ENCODE results near the gene PLB1. TPM values are rescaled to one million over a fixed set of nuclear protein-coding genes. Genes with fewer than 3 reads are reported as not detected.

The PLB1 gene
- polyA plus RNA-seq, 3 donors, result 20.2 to 35.8 (median 23.9) TPM

GRCh38 chr2:28568533-28568932, 72.7 kb downstream of the PLB1 start:
- 90% methylated on average over 2 of the region's 5 CpGs for WGBS (ENCODE audit: insufficient coverage)
- intact Hi-C loops (cut with micrococcal nuclease), result loop anchor here (5.0 kb wide), 2 partner anchors 34 to 184 kb away; partner anchors contain the start of gene PPP1CB (in 2 of the 2)
- Histone ChIP-seq H4K20me1 (ENCODE audit: insufficient read depth, low read length) (no peaks in the 10 kb centered on the region), H3K4me3 (replicated peaks in 1 of 3; ENCODE audit: low read depth in 2 of 3, low read length in 3 of 3) (no peak overlapping the region), H2AFZ (ENCODE audit: insufficient read depth, low read depth, low read length, poor library complexity, severe bottlenecking) (peak overlapping the region; percentile 11), H3K9me3 (replicated peaks in 1 of 2; ENCODE audit: control insufficient read depth in 1 of 2, insufficient read depth in 1 of 2, low read length in 2 of 2) (no peaks in the 10 kb centered on the region), H3K27ac (ENCODE audit: low read depth in 1 of 2, low read length in 2 of 2) (no peak overlapping the region), H3K4me2 (replicated peaks; ENCODE audit: extremely low read depth, low read length, poor library complexity, severe bottlenecking) (no peak overlapping the region), H3K27me3 (ENCODE audit: control insufficient read depth in 2 of 2, insufficient read depth in 2 of 2, low read length in 2 of 2) (no peaks in the 10 kb centered on the region), H3K36me3 (replicated peaks in 1 of 2; ENCODE audit: control insufficient read depth in 1 of 2, insufficient read depth in 2 of 2, low read length in 2 of 2) (no peaks in the 10 kb centered on the region), H3K9ac (ENCODE audit: insufficient read depth, low read length, poor library complexity, severe bottlenecking) (no peak overlapping the region), H3K4me1 (ENCODE audit: control insufficient read depth in 1 of 2, insufficient read depth in 2 of 2, low read length in 2 of 2) (peaks cover 6 to 13% of the 10 kb centered on the region in 2 donors), H3K79me2 (ENCODE audit: insufficient read depth, low read length) (no peaks in the 10 kb centered on the region)
- TF ChIP-seq CTCF (IDR thresholded peaks at IDR 0.05), result no peak
- no peak for DNase-seq
- H3K4me3 Mint-ChIP-seq, result no peak overlapping the region
- no peaks in the 10 kb centered on the region for H3K36me3 Mint-ChIP-seq
- peaks cover 6% of the 10 kb centered on the region for H3K4me1 Mint-ChIP-seq
- no peak overlapping the region for H3K27ac Mint-ChIP-seq
- H3K27me3 Mint-ChIP-seq (ENCODE audit: low read depth in 3 of 3), result peaks cover 0 to 3% (median 0%) of the 10 kb centered on the region in 3 donors
- H3K9me3 Mint-ChIP-seq, result peaks cover 0 to 5% (median 1%) of the 10 kb centered on the region in 7 donors

GRCh38 chr2:28570431-28570830, 74.6 kb downstream of the PLB1 start:
- no peak overlapping the region for H3K4me3 ChIP-seq (replicated peaks in 1 of 3; ENCODE audit: low read depth in 2 of 3, low read length in 3 of 3)
- Mint-ChIP-seq H3K4me1 (peaks cover 6% of the 10 kb centered on the region), H3K4me3 (no peak overlapping the region)

More at GRCh38 chr2:28570431-28570830, 74.6 kb downstream of the PLB1 start:
- Mint-ChIP-seq H3K27ac (no peak overlapping the region), H3K27me3 (ENCODE audit: low read depth in 3 of 3) (peaks cover 0 to 3% (median 0%) of the 10 kb centered on the region in 3 donors), H3K9me3 (peaks cover 0 to 5% (median 1%) of the 10 kb centered on the region in 7 donors), H3K36me3 (no peaks in the 10 kb centered on the region)
- H3K9me3 ChIP-seq (replicated peaks in 1 of 2; ENCODE audit: control insufficient read depth in 1 of 2, insufficient read depth in 1 of 2, low read length in 2 of 2), result no peaks in the 10 kb centered on the region
- WGBS (ENCODE audit: insufficient coverage), result no CpG with 5 or more reads among the region's 6 CpGs
- no peaks in the 10 kb centered on the region for H3K36me3 ChIP-seq (replicated peaks in 1 of 2; ENCODE audit: control insufficient read depth in 1 of 2, insufficient read depth in 2 of 2, low read length in 2 of 2)
- H3K4me2 ChIP-seq (replicated peaks; ENCODE audit: extremely low read depth, low read length, poor library complexity, severe bottlenecking), result no peak overlapping the region
- H4K20me1 ChIP-seq (ENCODE audit: insufficient read depth, low read length), result no peaks in the 10 kb centered on the region
- no peak overlapping the region for H3K9ac ChIP-seq (ENCODE audit: insufficient read depth, low read length, poor library complexity, severe bottlenecking)
- no peak for DNase-seq
- no peaks in the 10 kb centered on the region for H3K79me2 ChIP-seq (ENCODE audit: insufficient read depth, low read length)
- intact Hi-C loops (cut with micrococcal nuclease), result no loop called here
- H3K4me1 ChIP-seq (ENCODE audit: control insufficient read depth in 1 of 2, insufficient read depth in 2 of 2, low read length in 2 of 2), result peaks cover 6 to 13% of the 10 kb centered on the region in 2 donors
- no peak for TF ChIP-seq CTCF (IDR thresholded peaks at IDR 0.05)
- no peak overlapping the region for H3K27ac ChIP-seq (ENCODE audit: low read depth in 1 of 2, low read length in 2 of 2)
- H3K27me3 ChIP-seq (ENCODE audit: control insufficient read depth in 2 of 2, insufficient read depth in 2 of 2, low read length in 2 of 2), result no peaks in the 10 kb centered on the region
- H2AFZ ChIP-seq (ENCODE audit: insufficient read depth, low read depth, low read length, poor library complexity, severe bottlenecking), result no peak overlapping the region
